Osteoblast (primary cell): ENCODE measurements around the gene MAPT. TPM values are rescaled to one million over a fixed set of nuclear protein-coding genes. Genes with fewer than 3 reads are reported as not detected.
A peak's percentile ranks its signal among the peaks of the same experiment; 100 is the strongest.

Experiments
- DNase-seq: peaks from one replicate; pipeline ENCODE4 v3.0.0; 2011; ENCODE audit warnings: low spot score, mixed read lengths; ENCODE audit not compliant: insufficient read length; ENCODE audit errors: missing footprints
- H2AFZ ChIP-seq: 2 replicates; pipeline ENCODE4 v1.6.0; 2011; ENCODE audit warnings: mild to moderate bottlenecking, low read length
- H3K27ac ChIP-seq: 2 replicates; pipeline ENCODE4 v1.5.1; 2011; ENCODE audit warnings: mild to moderate bottlenecking, low read depth, low read length, moderate library complexity
- H3K27me3 ChIP-seq: 2 replicates; pipeline ENCODE4 v1.6.0; 2012; ENCODE audit warnings: mild to moderate bottlenecking, control low read depth, inconsistent platforms, low read length, moderate library complexity; ENCODE audit not compliant: insufficient read depth
- H3K36me3 ChIP-seq: 2 replicates; pipeline ENCODE4 v1.5.1; 2011; ENCODE audit warnings: mild to moderate bottlenecking, low read length, control low read depth, moderate library complexity; ENCODE audit not compliant: insufficient read depth
- H3K4me1 ChIP-seq: 2 replicates; pipeline ENCODE4 v1.5.1; 2011; ENCODE audit warnings: mild to moderate bottlenecking, low read length, control low read depth, moderate library complexity; ENCODE audit not compliant: insufficient read depth
- H3K4me2 ChIP-seq: 2 replicates; pipeline ENCODE4 v1.6.0; 2011; ENCODE audit warnings: mild to moderate bottlenecking, low read length; ENCODE audit not compliant: insufficient read depth
- H3K4me3 ChIP-seq: fragments of 200-600 bp; sonication (generic); 3 replicates; pipeline ENCODE4 v1.5.1; 2012; ENCODE audit warnings: mild to moderate bottlenecking, low read length, inconsistent platforms; ENCODE audit not compliant: insufficient read depth
- H3K79me2 ChIP-seq: 2 replicates; pipeline ENCODE4 v1.6.0; 2012; ENCODE audit warnings: mild to moderate bottlenecking, low read length, control low read depth, inconsistent platforms; ENCODE audit not compliant: insufficient read depth
- H3K9me3 ChIP-seq: 2 replicates; pipeline ENCODE4 v1.5.1; 2011; ENCODE audit warnings: low read depth, low read length, control low read depth
- H4K20me1 ChIP-seq: 2 replicates; pipeline ENCODE4 v1.6.0; 2012; ENCODE audit warnings: mild to moderate bottlenecking, low read length, control low read depth; ENCODE audit not compliant: insufficient read depth
- total RNA-seq: library from RNA; depleted of rRNA; stranded (reverse); fragments of >200 nt; gene quantifications from 2 replicates; pipeline ENCODE4 v1.2.3, GENCODE V29; 2012
- TF ChIP-seq, protein P1 (sequence below): IDR thresholded peaks from 2 replicates; pipeline ENCODE4 v1.5.1; 2011; ENCODE audit warnings: mild to moderate bottlenecking, low read depth, low read length, moderate library complexity; ENCODE audit errors: extremely low read depth

Gene MAPT
- total RNA-seq, 1 donor: 0.36 TPM

DNA sequence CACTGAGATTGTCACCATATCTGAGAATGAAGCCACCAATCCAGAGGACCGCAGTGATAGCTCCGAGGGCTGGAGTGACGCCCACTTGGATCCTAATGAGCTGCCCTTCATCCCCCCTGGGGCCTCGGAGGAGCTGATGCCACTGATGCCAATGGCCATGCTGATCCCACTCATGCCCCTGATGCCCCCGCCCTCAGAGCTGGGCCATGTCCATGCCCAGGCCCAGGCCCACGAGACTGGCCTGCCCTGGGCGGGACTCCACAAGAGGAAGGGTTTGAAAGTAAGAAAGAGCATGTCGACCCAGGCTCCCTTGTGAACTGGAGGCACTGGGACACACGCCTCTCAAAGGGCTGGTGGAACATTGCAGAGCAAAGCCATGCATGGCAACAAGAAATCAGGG lies 47.7 kb upstream of the MAPT start:
- H3K4me1 ChIP-seq: no peaks in the 10 kb centered on the region
- H3K4me3 ChIP-seq: no peak overlapping the region
- no peak for DNase-seq
- H3K27ac ChIP-seq: no peak overlapping the region
- H4K20me1 ChIP-seq: no peaks in the 10 kb centered on the region
- H3K36me3 ChIP-seq: no peaks in the 10 kb centered on the region
- no peak overlapping the region for H3K4me2 ChIP-seq
- H2AFZ ChIP-seq: no peak overlapping the region
- no peaks in the 10 kb centered on the region for H3K9me3 ChIP-seq
- TF ChIP-seq, protein P1, sequence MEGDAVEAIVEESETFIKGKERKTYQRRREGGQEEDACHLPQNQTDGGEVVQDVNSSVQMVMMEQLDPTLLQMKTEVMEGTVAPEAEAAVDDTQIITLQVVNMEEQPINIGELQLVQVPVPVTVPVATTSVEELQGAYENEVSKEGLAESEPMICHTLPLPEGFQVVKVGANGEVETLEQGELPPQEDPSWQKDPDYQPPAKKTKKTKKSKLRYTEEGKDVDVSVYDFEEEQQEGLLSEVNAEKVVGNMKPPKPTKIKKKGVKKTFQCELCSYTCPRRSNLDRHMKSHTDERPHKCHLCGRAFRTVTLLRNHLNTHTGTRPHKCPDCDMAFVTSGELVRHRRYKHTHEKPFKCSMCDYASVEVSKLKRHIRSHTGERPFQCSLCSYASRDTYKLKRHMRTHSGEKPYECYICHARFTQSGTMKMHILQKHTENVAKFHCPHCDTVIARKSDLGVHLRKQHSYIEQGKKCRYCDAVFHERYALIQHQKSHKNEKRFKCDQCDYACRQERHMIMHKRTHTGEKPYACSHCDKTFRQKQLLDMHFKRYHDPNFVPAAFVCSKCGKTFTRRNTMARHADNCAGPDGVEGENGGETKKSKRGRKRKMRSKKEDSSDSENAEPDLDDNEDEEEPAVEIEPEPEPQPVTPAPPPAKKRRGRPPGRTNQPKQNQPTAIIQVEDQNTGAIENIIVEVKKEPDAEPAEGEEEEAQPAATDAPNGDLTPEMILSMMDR: no peak
- no peaks in the 10 kb centered on the region for H3K27me3 ChIP-seq
- H3K79me2 ChIP-seq: no peaks in the 10 kb centered on the region

DNA sequence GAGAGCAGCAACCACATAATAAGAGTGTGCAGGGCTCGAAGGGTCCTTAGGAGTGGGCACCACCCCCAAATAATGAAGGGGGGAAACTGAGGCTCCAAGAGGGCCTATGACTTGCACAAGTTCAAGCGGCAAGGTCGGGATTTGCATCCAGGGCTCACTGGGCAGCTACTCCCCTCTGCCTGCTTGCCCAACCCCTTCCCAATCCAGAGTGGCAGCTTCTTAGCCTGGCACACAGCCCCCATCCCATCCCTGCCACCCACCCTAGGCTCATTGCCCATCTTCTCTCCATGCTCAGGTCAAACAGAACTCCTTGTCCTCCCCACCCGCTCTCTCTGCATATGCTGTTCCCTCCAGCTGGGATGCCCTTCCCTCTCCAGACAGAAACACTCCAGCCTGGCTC lies 47.3 kb upstream of the MAPT start:
- H3K9me3 ChIP-seq: no peaks in the 10 kb centered on the region
- no peaks in the 10 kb centered on the region for H3K36me3 ChIP-seq
- no peaks in the 10 kb centered on the region for H3K4me1 ChIP-seq
- no peak for DNase-seq
- H4K20me1 ChIP-seq: no peaks in the 10 kb centered on the region
- no peak overlapping the region for H3K4me3 ChIP-seq
- no peak overlapping the region for H2AFZ ChIP-seq
- no peaks in the 10 kb centered on the region for H3K79me2 ChIP-seq
- H3K4me2 ChIP-seq: no peak overlapping the region
- H3K27me3 ChIP-seq: no peaks in the 10 kb centered on the region
- TF ChIP-seq, protein P1: no peak
- H3K27ac ChIP-seq: no peak overlapping the region

DNA sequence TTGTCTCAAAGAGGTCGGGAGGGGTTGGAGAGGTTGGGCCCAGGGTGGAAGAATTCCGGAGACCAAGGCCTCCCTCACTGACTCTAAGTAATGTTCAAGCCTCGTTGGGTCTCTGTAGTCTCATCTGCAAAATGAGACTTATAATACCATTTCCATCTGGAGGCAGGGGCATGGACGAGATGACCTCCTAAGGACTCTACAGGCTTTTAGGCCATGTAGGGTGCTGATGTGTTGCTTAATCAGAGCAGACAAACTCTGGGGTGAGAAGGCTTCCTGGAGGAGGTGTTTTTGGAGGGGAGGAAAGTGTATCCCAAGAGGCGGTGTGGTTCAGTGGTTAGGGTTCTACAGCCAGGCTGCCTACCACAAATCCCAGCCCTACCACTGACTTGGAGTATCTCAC lies 46.6 kb upstream of the MAPT start:
- Histone ChIP-seq H3K36me3 (no peaks in the 10 kb centered on the region), H3K4me1 (no peaks in the 10 kb centered on the region), H3K79me2 (no peaks in the 10 kb centered on the region), H3K27me3 (no peaks in the 10 kb centered on the region), H3K4me2 (no peak overlapping the region), H3K27ac (no peak overlapping the region), H3K9me3 (no peaks in the 10 kb centered on the region), H3K4me3 (no peak overlapping the region), H2AFZ (no peak overlapping the region), H4K20me1 (no peaks in the 10 kb centered on the region)
- DNase-seq: peak; percentile 30
- TF ChIP-seq, protein P1: no peak

DNA sequence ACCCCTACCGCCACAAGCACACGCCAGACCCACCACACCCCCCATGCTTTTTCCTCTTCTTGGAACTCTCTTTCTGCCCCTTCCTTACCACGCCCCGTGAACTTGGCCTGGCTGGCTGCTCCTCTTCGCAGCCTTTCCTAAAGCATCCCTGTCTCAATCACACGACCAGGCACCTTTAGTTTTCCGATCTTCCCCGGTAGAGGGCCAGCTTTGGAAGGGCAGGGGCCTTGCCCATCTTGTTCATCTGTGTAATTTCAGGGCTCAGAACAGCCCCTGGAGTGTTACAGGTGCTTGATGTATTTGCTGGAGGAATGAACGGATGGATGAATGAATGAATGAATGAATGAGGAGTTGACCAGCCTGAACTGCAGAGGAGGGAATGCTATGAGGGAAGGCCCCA lies 45.9 kb upstream of the MAPT start:
- Histone ChIP-seq H3K9me3 (no peaks in the 10 kb centered on the region), H3K27ac (no peak overlapping the region), H3K36me3 (no peaks in the 10 kb centered on the region), H4K20me1 (no peaks in the 10 kb centered on the region), H3K4me1 (no peaks in the 10 kb centered on the region), H2AFZ (no peak overlapping the region), H3K79me2 (no peaks in the 10 kb centered on the region), H3K4me2 (no peak overlapping the region), H3K27me3 (no peaks in the 10 kb centered on the region), H3K4me3 (no peak overlapping the region)
- DNase-seq: peak; percentile 58
- TF ChIP-seq, protein P1: no peak
